Muscle layer of duodenum (tissue), 2 donors: Measurements from ENCODE around the gene TNFRSF1A.
"Not testable (repeated sequence)": the region's sequence is repeated elsewhere in the genome, so short reads cannot be mapped to it uniquely, and the experiment has no call there.

Source experiments
- H3K27ac ChIP-seq: one replicate; pipeline ENCODE4 v1.7.0; 2013; ENCODE audit warnings: mild to moderate bottlenecking, low read length
- H3K27me3 ChIP-seq: one replicate; pipeline ENCODE4 v1.7.0; 2013; ENCODE audit warnings: low read depth, mild to moderate bottlenecking, control low read depth, low read length
- H3K36me3 ChIP-seq, 2 donors: one replicate each; pipeline ENCODE4 v1.7.0; 2013; ENCODE audit warnings: low read length in 2 of 2, control low read depth in 1 of 2, mild to moderate bottlenecking in 1 of 2; ENCODE audit not compliant: insufficient read depth in 2 of 2, control insufficient read depth in 1 of 2
- H3K4me1 ChIP-seq, 2 donors: one replicate each; pipeline ENCODE4 v1.7.0; 2013; ENCODE audit warnings: low read length in 2 of 2, mild to moderate bottlenecking in 2 of 2, control low read depth in 1 of 2, moderate library complexity in 1 of 2; ENCODE audit not compliant: insufficient read depth in 2 of 2, control insufficient read depth in 1 of 2
- H3K4me3 ChIP-seq, 2 donors: one replicate each; pipeline ENCODE4 v1.7.0; 2013; ENCODE audit warnings: low read length in 2 of 2, low read depth in 1 of 2, mild to moderate bottlenecking in 1 of 2
- H3K9me3 ChIP-seq, 2 donors: one replicate each; pipeline ENCODE4 v1.7.0; 2013; ENCODE audit warnings: low read length in 2 of 2, control low read depth in 1 of 2, mild to moderate bottlenecking in 1 of 2; ENCODE audit not compliant: control insufficient read depth in 1 of 2
- donor health status: healthy.

Gene TNFRSF1A

DNA sequence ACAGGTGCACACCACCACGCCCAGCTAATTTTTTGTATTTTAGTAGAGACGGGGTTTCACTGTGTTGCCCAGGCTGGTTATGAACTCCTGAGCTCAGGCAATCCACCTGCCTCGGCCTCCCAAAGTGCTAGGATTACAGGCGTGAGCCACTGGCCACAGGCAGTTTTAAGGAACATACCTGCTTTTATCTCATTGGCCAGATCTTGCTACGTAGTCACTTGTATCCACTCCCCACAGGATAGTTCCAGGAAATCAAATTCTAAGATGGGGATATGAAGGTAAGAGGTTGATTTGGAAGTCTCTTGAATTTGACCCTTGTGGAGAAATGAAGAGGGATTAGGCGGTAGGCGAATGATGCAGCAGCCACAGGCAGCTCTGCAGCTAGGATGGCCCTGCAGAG lies 40.2 kb downstream of the TNFRSF1A start:
- Histone ChIP-seq H3K4me1 (no peaks in the 10 kb centered on the region), H3K27me3 (no peaks in the 10 kb centered on the region), H3K9me3 (no peaks in the 10 kb centered on the region), H3K27ac (no peak overlapping the region), H3K36me3 (no peaks in the 10 kb centered on the region), H3K4me3 (no peak overlapping the region)

- peaks cover 0 to 6% of the 10 kb centered on the region in 2 donors for H3K4me1 ChIP-seq
- H3K27me3 ChIP-seq, result no peaks in the 10 kb centered on the region
- H3K9me3 ChIP-seq, result no peaks in the 10 kb centered on the region
- H3K4me3 ChIP-seq, result no peak overlapping the region
- no peak overlapping the region for H3K27ac ChIP-seq
- no peaks in the 10 kb centered on the region for H3K36me3 ChIP-seq
Observed at GRCh38 chr12:6297170-6297569, 44.7 kb downstream of the TNFRSF1A start.

- H3K4me3 ChIP-seq, result no peak overlapping the region
- no peaks in the 10 kb centered on the region for H3K27me3 ChIP-seq
- H3K27ac ChIP-seq, result peak overlapping the region; percentile 95
- no peaks in the 10 kb centered on the region for H3K36me3 ChIP-seq
- H3K9me3 ChIP-seq, result no peaks in the 10 kb centered on the region
- peaks cover 0 to 6% of the 10 kb centered on the region in 2 donors for H3K4me1 ChIP-seq
Observed at GRCh38 chr12:6295094-6295811, 46.6 kb downstream of the TNFRSF1A start.

GRCh38 chr12:6294156-6295093 lies 47.5 kb downstream of the TNFRSF1A start:
- H3K4me3 ChIP-seq, result no peak overlapping the region
- peak overlapping the region; percentile 95 for H3K27ac ChIP-seq
- no peaks in the 10 kb centered on the region for H3K27me3 ChIP-seq
- H3K9me3 ChIP-seq, result no peaks in the 10 kb centered on the region
- H3K36me3 ChIP-seq, result no peaks in the 10 kb centered on the region
- H3K4me1 ChIP-seq, result peaks cover 0 to 6% of the 10 kb centered on the region in 2 donors

- H3K27ac ChIP-seq, result no peak overlapping the region
- no peaks in the 10 kb centered on the region for H3K36me3 ChIP-seq
- H3K27me3 ChIP-seq, result no peaks in the 10 kb centered on the region
- no peaks in the 10 kb centered on the region for H3K9me3 ChIP-seq
- H3K4me3 ChIP-seq, result no peak overlapping the region
- peaks cover 0 to 6% of the 10 kb centered on the region in 2 donors for H3K4me1 ChIP-seq
Observed at GRCh38 chr12:6292606-6293005, 49.3 kb downstream of the TNFRSF1A start.

DNA sequence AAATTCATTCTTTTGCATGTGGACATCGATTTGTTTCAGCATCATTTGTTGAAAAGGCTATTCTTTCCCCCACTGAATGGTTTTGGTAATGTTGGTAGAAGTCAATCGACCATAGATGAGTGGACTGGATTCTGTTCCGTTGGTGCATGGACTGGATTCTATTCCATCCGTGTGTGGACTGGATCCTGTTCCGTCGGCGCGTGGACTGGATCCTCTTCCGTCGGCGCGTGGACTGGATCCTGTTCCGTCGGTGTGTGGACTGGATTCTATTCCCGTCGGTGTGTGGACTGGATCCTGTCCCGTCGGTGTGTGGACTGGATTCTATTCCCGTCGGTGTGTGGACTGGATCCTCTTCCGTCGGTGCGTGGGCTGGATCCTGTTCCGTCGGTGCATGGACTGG lies 52.0 kb downstream of the TNFRSF1A start:
- H3K4me3 ChIP-seq, H3K27ac ChIP-seq, H3K4me1 ChIP-seq, H3K36me3 ChIP-seq, H3K27me3 ChIP-seq, H3K9me3 ChIP-seq: not testable (repeated sequence)

- not testable (repeated sequence) for H3K4me1 ChIP-seq, H3K4me3 ChIP-seq, H3K27ac ChIP-seq, H3K27me3 ChIP-seq, H3K36me3 ChIP-seq, H3K9me3 ChIP-seq
Observed at GRCh38 chr12:6289081-6289480, 52.8 kb downstream of the TNFRSF1A start.

GRCh38 chr12:6288235-6288634 lies 53.6 kb downstream of the TNFRSF1A start:
- H3K9me3 ChIP-seq, result no peaks in the 10 kb centered on the region
- H3K4me3 ChIP-seq, result no peak overlapping the region
- no peaks in the 10 kb centered on the region for H3K36me3 ChIP-seq
- H3K27me3 ChIP-seq, result no peaks in the 10 kb centered on the region
- H3K4me1 ChIP-seq, result peaks cover 6% of the 10 kb centered on the region in 2 donors
- H3K27ac ChIP-seq, result no peak overlapping the region

DNA sequence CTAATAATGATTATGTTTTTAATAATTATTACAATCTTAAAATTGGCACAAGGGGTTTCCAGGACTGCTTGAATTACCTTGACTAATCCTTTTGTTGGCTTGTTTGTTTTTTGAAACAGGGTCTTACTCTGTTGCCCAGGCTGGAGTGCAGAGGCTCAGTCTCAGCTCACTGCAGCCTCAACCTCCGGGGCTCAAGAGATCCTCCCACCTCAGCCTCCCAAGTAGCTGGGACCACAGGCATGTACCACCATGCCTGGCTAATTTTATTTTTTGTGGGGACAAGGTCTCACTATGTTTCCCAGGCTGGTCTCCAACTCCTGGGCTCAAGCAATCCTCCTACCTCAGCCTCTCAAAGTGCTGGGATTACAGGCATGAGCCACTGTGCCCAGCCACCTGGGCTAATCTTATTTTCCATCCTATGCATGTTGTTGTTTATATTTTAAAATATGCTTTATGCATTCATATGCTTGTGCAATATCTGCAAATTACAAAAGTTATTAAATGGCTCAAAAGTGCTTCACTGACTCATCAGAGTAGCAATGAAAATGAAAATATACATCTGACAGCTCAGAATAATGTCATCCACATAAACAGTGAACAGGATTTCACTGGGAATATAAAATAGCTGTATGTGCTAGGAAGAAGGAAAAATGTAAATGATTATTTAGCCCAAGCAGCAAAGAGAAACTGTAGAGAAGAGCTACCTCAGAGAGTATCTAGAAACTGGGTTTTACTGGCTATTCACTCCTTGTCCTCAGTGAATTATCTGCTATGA lies 56.2 kb downstream of the TNFRSF1A start:
- Histone ChIP-seq H3K4me1 (peaks cover 6% of the 10 kb centered on the region in 2 donors), H3K36me3 (no peaks in the 10 kb centered on the region), H3K27me3 (no peaks in the 10 kb centered on the region), H3K4me3 (no peak overlapping the region), H3K27ac (no peak overlapping the region), H3K9me3 (no peaks in the 10 kb centered on the region)

- Histone ChIP-seq H3K27ac (no peak overlapping the region), H3K9me3 (no peaks in the 10 kb centered on the region), H3K27me3 (no peaks in the 10 kb centered on the region), H3K36me3 (no peaks in the 10 kb centered on the region), H3K4me1 (peaks cover 6 to 10% of the 10 kb centered on the region in 2 donors), H3K4me3 (no peak overlapping the region)
Observed at GRCh38 chr12:6285063-6285477, 56.8 kb downstream of the TNFRSF1A start.

DNA sequence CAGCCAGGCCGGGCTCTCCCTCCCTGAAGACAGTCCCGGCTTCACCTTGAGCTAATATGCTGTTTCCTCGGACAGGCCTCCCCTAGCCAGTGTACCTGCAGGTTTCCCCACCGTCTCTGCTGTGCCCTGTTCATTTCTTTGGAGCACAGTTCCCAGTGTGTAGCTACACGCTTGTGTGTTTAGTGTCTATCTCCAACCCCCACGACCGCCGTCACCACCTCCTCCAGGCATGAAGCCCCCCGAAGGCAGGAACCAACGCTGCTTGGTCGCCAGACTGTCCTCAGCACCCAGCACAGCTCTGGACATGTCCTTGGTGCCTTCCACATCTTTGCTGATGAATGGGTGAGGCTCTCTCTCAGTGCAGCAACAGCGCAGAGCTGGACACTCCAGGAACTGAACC lies 57.6 kb downstream of the TNFRSF1A start:
- Histone ChIP-seq H3K4me3 (no peak overlapping the region), H3K9me3 (no peaks in the 10 kb centered on the region), H3K36me3 (no peaks in the 10 kb centered on the region), H3K27ac (no peak overlapping the region), H3K4me1 (peaks cover 12 to 18% of the 10 kb centered on the region in 2 donors), H3K27me3 (no peaks in the 10 kb centered on the region)
